ENCODE measurements around the gene TTC9B.

Gene TTC9B

DNA sequence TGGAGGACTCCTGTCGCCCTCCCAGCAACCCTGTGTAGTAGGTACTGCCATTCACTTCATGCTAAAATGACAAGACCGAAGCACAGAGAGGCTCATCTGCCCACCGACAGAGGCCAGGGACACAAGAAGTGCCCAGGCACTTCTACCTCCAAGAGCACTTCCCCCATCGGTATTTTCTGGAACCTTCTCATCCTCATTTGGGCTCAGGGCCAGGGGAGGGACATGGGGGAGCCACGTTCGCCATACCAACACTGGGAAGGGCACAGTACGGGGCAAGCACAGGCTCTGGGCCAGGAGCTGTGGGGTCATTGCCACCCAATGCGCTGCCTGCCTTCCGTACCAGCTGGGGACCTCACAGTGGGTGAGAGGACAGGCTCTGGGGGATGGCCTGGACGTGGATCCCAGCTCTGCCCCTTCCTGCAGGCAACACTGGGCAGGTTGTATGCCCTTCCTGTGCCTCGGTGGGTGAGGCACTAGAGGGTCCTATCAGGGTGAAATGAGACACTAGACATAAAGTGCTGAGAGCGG is 29.6 kb upstream of the TTC9B start:
- DNase-seq: no peak

DNA sequence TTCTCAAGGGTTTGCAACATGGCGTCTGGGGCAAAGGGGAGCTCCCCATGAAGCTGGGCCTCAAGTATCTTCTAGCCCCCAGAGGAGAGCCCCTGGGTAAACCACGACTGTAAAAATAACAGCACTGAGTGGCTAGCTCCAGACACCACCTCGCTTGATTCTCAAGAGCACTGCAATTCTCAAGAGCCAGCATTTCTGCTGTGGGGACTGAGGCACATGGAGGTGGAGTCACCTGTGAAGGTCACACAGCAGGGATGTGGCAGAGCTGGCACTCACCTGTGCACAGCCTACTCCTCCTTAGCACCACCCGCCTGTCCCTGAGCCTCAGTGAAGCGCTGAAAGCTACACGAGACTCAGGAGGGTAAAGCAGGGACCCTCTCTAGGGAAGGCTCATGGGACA is 29.0 kb upstream of the TTC9B start:
- no peak for DNase-seq

DNA sequence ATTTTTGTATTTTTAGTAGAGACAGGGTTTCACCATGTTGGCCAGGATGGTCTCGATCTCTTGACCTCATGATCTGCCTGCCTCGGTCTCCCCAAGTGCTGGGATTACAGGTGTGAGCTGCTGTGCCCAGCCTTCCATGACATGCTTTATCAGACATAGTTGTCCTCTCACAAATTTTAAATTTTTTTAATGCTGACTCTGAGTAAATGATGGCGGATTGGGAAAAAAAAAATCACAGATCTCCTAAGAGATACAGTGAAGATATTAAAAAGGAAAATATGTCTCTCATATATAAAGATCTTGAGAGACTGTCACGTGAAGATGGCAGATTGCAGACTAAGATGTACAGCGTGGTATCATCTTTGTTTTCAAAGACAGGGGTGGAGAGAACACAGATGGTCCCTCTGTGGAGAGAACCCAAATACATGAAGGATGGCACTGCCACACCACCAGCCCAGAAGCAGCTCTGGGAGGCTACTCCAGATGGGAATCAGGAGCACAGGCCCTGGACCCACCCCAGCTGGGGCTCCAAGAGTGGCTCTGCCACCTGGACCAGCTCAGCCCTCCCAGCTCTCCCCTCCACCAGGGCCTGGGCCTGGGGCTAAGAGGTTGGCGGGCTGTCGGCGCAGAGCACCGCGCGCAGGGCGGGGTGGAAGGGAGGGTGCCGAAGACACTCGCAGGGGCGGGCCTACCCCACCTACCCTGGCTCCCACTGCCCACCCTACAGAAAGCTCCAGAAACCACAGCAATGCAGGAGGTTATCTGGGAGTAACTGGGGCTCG is 28.3 kb upstream of the TTC9B start:
- DNase-seq: no peak

DNA sequence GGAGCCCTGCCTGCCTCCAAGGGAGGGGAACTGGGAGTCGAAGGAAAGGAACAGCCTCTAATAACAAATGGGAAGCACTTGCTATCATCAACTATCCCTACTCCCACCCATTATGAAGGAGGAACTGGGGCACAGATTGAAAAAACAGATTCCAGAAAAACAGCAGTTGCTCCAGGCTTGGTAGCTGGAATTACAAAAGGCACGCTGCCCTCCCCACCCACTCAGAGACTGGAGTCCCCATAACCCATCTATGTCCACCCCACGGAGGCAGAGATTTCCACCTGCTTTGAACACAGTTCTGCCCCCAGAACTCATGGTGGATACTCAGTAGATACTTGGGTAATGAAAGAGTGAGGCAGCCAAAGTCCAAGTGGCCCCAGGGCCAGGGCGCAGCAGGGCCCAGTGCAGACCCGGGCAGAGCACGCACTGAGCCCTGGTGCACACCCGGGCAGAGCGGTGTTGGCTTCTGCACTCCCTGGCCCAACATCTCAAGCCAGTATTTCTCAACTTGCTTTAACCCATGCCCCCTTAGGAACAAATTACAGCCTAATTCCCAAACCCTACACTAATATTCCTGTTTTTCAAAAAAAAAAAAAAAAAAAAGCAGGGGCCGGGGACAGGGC is 27.4 kb upstream of the TTC9B start:
- no peak for DNase-seq

DNA sequence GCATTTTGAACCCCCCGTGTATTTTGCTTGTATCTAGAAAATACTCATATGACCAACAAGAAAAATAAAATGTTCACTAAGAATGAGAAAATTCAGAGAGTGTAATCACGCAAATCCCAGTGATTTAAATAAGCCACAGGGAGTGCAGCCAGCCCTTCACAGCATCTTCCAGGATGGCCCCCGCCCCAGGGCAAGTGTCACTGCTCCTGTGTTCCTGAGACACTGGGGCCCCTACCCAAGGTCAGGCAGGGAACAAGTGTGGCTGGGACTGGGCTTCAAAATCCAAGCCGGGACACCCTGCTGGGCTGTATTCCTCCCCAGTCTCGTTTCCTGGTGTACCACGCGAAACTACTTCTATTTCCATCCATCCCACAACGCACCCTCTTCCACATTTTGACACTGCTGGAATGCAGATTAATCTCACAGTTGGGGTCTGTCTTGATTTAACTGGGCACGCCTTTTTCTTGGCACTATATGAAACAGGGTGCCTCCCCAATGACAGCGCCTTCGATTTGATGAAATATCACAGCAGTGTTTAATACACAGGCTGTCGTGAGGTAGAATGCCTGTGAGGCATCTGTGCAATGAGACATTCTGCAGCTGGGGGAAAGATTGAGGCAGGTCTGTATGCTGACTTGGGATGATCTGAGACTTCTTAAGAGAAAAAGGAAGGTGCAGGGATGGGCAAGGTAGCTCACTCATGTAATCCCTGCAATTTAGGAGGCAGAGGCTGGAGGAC is 26.6 kb upstream of the TTC9B start:
- DNase-seq: no peak

DNA sequence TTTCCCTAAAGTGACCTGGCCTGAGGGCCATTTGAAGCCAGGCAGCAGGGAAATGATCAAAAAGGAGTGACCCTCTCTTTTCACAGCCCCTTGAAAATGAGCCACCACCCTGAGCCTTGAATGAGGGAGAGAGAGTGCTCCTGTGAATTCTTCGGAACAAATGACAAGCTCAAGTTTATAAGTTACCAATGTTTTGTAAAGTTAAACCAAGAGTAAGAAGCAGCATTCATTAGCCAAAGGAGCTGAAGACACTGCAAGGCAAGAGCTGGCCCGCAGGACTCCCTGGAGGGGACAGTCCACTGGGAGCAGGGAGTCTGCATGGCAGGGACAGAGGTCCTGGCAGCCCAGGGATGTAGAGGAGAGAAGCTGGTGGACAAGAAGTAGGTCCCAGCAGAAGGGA is 25.0 kb upstream of the TTC9B start:
- DNase-seq: no peak

DNA sequence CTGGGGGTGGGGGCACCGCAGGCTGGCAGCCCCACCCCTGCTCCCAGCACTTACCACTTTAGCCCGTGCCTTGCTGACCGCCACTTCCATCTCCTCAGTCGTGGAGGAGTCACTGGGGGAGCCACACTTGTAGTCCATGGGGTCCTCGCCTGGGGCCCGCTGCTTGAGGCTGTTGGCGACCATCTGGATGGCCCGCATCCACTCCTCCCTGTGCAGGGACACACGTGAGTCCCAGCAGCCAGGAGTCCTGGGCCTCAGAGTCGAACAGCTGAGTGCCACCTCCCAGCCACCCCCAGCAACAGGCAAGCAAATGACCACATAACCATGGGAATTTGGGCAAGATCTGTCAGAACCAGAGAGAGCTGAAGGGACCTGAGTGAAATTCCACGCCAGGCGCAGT is 24.3 kb upstream of the TTC9B start:
- DNase-seq: no peak

DNA sequence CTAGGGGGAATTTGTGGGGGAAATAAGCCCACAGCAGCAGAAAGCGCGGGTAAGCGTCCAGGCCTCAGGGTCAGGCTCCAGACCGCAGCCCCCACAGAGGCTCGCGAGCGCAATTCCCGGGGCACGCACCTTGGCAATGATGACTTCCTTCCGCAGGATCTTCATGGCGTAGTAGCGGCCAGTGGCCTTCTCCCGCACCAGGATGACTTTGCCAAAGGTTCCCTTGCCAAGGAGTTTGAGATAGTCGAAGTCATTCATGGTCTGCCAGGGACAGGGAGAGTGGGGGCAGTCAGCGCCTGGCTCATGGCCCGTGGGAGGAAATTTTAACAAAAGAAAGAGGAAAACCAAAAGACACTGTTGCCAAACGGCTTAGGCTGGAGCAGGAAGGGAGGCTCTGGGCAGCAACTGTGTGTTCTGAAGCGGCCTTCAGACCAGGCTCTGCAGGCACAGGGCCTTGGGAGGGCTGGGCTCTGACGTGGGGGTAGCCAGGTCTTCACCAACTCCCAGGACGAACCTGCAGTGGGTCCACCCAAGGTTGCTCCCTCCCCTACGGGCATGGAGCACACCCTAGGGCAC is 23.7 kb upstream of the TTC9B start:
- no peak for DNase-seq

DNA sequence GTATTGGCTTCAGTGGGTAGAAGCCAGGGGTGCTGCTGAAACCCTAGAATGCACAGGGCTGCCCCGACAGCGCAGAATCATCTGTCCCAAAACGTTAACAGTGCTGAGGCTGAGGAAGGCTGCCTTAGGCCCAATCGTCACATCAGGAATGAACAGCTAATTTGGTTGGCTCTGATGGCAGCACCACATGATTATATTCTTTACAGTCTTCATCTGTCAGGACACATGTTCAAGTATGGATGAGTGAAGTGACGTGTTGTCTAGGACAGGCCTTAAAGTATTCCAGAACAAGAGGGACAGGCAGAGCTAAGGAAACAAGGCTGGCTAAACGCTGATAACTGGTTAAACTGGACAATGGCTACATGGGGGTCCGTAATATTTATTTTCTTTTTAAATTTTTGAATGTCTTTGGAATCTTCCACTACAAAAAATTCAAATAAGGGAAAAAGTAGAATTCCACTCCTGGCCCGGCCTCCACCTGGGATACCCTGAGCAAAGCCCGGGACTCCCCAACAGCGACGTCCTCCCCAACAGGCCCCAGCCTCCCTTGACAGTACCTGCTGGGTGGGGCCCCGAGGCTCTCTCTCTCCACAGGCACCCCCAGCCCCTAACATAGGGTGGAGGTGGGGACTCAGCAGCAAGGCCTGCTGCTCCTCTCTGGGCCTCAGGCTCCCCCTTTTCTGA is 23.1 kb upstream of the TTC9B start:
- DNase-seq: no peak

DNA sequence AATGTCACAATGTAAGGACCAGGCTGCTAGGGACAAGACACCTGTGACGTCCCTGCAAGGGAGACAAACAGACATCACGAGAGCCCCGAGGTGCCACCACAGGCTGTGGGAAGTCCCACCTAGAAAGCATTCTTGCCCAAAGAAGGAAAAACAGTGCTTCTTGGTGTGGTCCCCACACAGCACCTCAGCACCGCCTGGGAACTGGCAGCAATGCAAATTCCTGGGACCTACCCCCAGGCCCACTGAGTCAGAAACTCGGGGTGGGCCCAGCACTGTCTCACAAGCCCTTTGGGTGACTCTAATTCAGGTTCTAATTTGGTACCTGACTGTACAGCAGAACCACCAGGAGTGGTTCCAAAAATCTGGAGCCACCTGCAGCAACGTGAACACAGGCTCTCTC is 22.1 kb upstream of the TTC9B start:
- no peak for DNase-seq

DNA sequence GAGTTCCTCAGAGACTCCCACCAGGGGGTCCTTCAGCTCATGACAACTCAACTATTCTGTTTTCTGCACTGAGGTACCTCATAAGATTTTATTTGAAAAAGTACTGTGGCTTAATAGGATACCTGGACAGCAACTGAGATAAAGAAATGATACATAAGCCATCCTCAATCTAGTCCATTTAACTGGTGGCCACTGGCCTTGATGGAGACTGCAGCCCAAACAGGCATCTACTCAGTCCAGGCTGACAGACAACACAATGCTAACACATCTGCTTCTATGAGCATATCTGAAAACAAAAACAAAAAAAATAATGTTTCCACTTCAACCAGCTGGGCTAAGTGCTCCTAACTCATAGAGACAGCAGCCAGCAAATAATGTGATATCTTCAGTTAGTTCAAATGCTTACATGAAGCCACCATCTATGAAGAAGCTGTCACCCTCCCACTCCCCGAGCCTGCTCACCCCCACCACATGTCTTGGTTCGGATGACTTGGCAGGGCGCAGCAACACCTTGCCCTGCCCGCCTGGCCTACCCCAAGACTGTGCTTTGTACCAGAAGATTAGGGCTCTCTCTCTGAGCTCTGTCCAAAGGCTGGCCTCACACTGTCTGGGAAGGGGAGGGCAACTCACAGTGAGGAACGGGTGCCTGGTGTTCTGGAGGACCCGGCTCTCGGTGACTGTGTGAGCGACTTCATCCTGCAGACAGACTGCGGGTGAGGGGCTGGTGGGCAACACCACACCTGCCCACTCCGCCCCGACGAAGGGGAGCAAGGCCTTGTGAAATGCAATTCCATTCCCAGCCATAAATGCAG is 21.4 kb upstream of the TTC9B start:
- DNase-seq: no peak

DNA sequence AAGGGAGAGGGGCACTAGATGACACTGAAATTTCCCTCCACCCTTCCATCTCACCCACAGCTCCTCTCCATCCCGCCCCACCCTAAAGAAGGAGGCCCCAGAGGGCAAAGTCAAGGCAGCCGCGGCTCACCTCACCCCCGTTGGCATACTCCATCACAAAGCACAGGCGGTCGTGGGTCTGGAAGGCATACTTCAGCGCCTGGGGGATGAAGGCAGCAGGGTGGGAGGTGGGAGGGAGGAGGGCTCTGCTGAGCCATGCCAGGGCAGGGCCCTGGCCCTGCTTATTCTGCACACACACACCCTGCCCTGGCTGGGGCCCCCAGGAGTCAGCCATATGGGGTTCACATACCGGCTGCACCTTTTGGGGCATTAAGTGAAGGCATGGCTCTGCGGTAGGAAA is 20.6 kb upstream of the TTC9B start:
- no peak for DNase-seq

DNA sequence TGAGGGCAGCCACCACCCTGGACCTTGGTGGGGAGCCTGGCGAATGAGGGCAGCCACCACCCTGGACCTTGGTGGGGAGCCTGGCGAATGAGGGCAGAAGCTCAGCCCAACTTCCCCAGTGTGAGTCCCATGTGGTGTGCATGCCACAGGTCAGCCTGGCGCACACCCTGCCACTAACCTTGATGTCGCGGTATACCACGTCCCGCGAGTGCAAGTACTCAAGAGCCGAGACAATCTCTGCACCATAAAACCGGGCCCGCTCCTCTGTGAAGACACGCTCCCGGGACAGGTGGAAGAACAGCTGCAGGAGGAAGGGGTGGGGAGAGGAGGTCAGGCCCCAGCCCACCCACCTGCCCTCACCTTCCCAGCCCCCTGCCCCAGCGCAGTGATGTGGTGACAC is 19.6 kb upstream of the TTC9B start:
- no peak for DNase-seq

DNA sequence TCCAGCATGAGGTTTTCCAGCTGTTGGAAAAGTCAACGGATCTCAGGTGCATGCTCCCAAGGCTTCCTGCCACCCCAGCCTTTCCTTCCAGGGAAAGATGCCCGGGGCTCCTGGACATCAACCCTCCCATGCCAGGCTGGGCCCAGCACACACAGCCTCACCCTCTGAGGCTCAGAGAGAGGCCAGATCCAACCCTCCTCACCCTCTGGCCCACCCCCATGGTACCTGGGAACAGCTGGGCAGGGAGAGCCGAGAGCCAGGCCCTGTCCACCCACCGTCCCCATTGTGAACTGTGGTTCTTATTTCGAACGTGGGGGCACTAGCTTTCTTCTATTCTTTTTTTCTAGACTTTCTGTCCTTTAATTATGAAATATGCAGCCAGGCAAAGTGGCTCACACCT is 18.2 kb upstream of the TTC9B start:
- DNase-seq: no peak

DNA sequence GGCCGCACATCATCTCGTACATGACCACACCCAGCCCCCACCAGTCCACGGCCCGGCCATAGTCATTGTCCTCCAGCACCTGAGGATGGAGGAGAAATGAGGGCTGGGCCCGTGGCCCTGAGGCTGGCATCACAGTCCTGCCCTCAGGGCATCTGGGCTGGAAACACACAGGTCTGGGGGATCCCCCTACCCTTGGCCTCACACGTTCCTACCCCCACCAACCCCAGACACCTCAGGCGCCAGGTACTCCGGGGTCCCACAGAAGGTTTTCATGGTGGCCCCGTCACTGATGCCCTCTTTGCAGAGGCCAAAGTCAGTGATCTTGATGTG is 17.8 kb upstream of the TTC9B start:
- DNase-seq: no peak

DNA sequence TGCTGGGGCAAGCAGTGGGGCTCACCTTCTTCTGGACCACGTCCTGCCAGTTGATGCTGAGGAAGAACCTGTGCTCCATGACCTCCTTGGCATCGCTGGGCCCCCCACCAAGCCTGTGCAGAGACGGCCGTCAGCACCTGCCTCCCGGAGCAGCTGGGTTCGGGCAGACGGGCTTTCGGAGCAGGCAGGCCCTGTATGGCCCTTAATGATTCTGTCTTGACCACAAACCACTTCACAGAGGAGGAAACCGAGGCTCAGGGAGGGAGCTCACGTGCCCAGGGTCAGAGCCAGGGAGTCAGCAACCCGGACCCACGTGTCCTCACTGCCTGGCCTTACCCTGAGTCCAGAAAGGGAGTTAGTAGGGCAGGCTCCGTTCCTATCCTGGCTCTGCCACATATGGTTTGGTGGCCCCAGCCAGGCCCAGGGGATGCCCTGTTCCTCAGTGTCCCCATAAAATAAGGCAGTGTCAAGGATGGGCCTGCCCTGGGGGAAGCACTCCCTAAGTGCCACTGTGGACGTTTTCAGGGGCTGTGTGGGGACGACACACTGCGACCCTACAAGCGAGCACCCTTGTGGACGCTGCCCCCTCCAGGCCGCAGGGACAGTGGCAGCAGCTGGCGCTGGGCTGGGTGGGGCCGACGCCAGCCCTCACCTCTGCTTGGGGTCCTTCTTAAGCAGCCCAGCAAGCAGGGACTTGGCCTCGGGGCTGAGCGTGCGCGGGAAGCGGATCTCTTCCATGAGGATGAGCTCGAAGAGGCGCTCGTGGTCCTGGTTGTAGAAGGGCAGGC is 17.2 kb upstream of the TTC9B start:
- no peak for DNase-seq

DNA sequence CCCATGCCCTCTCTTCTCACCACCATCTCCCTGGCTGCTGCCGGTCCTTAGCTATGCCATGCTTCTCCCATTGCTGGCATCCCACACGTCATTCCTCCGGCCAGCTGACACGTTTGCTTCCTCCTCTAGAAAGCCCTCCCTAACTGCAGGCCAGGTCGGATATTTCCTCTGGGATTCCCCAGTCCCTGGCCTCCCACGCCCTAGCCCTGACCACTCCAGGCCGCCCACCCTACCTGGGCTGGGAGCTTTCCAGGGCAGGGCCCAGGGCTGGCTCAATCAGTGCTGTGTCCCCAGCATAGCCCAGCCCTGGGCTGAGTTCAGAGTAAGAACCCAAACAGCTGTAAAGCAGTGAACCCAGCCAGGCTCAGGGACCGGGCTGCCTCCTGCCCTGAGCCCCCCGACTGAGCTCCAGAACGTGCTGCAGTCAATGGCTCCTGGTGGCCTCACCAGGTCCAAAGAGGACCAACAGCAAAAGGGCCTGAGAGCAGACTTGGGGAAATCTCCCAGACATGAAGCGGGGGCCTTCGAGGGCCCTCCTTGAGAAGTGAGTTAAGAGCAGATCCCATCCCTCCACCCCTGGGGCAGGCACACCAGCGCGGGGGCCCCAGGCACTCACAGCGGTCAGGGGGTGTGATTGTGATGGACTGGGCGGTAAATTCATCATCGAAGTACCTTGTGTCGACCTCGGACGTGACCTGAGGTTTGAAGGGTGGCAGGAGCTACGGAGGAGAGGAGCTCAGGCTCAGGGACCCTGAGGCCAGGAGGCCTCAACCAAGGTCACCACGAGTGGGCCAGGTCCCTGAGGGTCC is 16.4 kb upstream of the TTC9B start:
- no peak for DNase-seq

DNA sequence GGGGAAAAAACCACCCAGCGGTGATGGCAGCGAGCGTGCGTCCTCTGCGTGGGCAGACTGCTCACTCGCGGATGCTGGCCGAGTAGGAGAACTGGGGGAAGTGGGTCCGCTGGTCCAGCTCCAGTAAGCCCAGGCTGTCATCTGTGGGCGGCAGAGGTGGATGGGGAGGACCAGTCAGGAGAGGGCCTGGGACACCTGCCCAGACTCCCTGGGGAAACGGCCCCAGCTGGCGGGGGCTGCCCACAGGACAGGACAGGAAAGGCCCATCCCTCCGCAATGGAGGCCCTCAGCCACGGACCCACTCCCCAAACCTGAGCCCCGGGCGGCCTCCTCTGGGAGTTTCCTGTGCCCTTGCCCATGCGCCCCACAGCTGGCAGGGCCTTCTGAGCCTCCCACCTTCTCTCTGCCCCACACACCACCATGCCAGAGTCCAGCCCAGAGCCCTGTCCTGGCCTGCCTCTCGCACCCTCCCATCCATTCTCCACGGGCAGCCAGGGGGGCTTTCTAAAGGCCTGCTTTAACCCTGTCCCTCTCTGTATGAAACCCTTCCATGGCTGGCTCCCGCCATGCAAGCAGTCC is 15.7 kb upstream of the TTC9B start:
- DNase-seq: no peak

DNA sequence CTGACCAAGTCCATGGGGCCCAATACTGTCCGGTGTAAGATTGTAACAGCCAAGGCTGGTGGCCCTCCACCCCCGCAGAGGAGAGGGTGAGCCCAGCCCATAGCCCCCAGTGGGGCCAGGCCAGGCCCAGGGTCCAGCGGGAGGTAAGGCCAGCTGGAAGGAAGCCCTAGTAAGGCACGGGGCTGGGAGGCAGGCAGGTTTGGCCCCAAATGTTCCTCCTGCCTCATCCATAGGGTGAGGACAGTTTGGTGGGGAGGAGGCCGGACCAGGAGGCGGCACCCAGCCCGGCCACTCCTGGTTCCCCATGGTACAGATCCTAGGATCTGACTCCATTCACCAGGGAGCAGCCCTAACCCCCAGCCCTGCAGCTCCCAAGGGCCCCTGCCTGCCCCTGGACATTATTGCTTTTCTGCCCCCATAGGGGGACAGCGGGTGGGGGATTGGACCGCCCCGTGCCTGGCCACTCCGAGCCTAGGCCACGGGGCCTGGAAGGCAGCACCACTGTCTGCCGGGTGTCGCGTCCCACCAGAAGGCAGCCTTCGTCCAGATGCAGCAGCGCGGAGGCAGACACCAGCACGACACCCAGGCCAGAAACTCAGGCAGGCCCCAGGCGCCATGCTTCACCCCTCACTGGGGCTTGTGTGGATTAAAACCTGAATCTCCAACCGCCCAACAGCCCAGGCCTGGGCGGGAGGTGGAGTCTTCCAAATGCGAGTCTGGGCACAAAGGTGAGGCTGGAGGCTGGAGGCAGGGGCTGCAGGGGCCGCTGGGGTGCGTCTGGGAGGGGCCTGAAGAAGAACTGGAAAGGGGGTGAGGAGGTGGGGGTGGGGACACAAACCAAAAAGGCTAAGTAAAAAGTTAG is 15.0 kb upstream of the TTC9B start:
- no peak for DNase-seq
